ENCODE results near the gene BTBD10. TPM values are rescaled to one million over a fixed set of nuclear protein-coding genes. Genes with fewer than 3 reads are reported as not detected.

The BTBD10 gene
- total RNA-seq, 4 donors from 2014 or later = 44.1 to 65.1 (median 50.4) TPM

GRCh38 chr11:13339195-13340153 lies 123.5 kb downstream of the BTBD10 start:
- TF ChIP-seq POLR2AphosphoS5 (IDR thresholded peaks at IDR 0.05) = peak; percentile 24
- TF ChIP-seq, protein P1, sequence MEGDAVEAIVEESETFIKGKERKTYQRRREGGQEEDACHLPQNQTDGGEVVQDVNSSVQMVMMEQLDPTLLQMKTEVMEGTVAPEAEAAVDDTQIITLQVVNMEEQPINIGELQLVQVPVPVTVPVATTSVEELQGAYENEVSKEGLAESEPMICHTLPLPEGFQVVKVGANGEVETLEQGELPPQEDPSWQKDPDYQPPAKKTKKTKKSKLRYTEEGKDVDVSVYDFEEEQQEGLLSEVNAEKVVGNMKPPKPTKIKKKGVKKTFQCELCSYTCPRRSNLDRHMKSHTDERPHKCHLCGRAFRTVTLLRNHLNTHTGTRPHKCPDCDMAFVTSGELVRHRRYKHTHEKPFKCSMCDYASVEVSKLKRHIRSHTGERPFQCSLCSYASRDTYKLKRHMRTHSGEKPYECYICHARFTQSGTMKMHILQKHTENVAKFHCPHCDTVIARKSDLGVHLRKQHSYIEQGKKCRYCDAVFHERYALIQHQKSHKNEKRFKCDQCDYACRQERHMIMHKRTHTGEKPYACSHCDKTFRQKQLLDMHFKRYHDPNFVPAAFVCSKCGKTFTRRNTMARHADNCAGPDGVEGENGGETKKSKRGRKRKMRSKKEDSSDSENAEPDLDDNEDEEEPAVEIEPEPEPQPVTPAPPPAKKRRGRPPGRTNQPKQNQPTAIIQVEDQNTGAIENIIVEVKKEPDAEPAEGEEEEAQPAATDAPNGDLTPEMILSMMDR (IDR thresholded peaks at IDR 0.05) = no peak
- H3K27ac ChIP-seq = peak overlapping the region in 3 of 4 donors; percentile 29 to 48 (median 35)
- 37 to 59% methylated on average over 8 to 10 of the region's 11 CpGs for WGBS, 2 donors (ENCODE audit: low coverage in 1 of 2)
- H3K4me3 ChIP-seq = no peak overlapping the region
- ATAC-seq = peak; percentile 57
- peaks cover 0 to 11% of the 10 kb centered on the region in 2 donors for H3K36me3 ChIP-seq
- peaks cover 0 to 80% (median 16%) of the 10 kb centered on the region in 3 donors for H3K4me1 ChIP-seq
- H3K9me3 ChIP-seq = no peaks in the 10 kb centered on the region
- no peaks in the 10 kb centered on the region for H3K27me3 ChIP-seq

- whole genome bisulfite sequencing, 2 donors (ENCODE audit: low coverage in 1 of 2) = 0 to 60% methylated on average over 1 to 3 of the region's 9 CpGs
These were observed 124.5 kb downstream of the BTBD10 start for GRCh38 chr11:13338427-13339069.

DNA sequence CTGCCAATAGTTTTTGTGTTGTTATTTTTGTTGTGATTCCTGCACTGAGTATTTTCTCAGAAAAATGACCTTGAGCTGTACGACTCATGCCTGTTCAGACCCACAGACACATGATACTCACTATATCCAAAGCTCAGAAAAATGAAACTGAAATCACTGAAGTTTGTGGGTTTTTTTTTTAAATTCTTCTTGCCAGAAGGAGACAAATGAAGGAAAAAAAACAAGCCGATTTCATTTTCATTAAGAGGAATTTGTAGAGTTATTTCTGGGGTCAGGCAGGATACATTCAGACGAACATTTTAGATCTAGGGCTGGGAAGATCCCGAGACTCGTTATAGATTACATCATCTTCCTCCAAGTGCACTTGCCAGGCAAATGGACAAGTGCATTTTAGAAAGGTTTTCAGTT lies 125.0 kb downstream of the BTBD10 start:
- Histone ChIP-seq H3K4me1 (peaks cover 0 to 85% (median 19%) of the 10 kb centered on the region in 3 donors), H3K9me3 (no peaks in the 10 kb centered on the region), H3K27me3 (no peaks in the 10 kb centered on the region), H3K27ac (peak overlapping the region in 3 of 4 donors; percentile 48 to 63 (median 52)), H3K36me3 (peaks cover 0 to 9% of the 10 kb centered on the region in 2 donors), H3K4me3 (peak overlapping the region; percentile 17 to 29)
- TF ChIP-seq, protein P1 (IDR thresholded peaks at IDR 0.05) = no peak
- no peak for TF ChIP-seq EP300 (IDR thresholded peaks at IDR 0.05)
- TF ChIP-seq POLR2A (IDR thresholded peaks at IDR 0.05) = no peak
- 7 to 11% methylated on average over 4 to 5 of the region's 5 CpGs for WGBS, 2 donors (ENCODE audit: low coverage in 1 of 2)
- peak; percentile 37 for ATAC-seq

More at GRCh38 chr11:13338427-13339069, 124.5 kb downstream of the BTBD10 start:
- TF ChIP-seq, protein P1 (IDR thresholded peaks at IDR 0.05) = no peak
- TF ChIP-seq EP300 (IDR thresholded peaks at IDR 0.05) (no peak), POLR2AphosphoS5 (IDR thresholded peaks at IDR 0.05) (no peak), POLR2A (IDR thresholded peaks at IDR 0.05) (no peak)
- Histone ChIP-seq H3K4me1 (peaks cover 0 to 80% (median 19%) of the 10 kb centered on the region in 3 donors), H3K9me3 (no peaks in the 10 kb centered on the region), H3K27ac (peak overlapping the region in 3 of 4 donors; percentile 48 to 63 (median 52)), H3K27me3 (no peaks in the 10 kb centered on the region), H3K36me3 (peaks cover 0 to 9% of the 10 kb centered on the region in 2 donors), H3K4me3 (peak overlapping the region; percentile 17 to 29)
- peak; percentile 61 for ATAC-seq

Other genes starting within 250 kb of the BTBD10 start
- 10 to 100 TPM; 32.2 to 38.4 (median 36.0) TPM for gene BMAL1, start 185.4 kb downstream of the BTBD10 start, total RNA-seq
- not detected for gene PTH, start 32.8 kb upstream of the BTBD10 start, total RNA-seq
- gene FAR1, start 205.4 kb upstream of the BTBD10 start, total RNA-seq = 10 to 100 TPM; 37.5 to 61.5 (median 38.8) TPM

Data from gastroesophageal sphincter (tissue), 4 donors.